ENCODE results near the gene CEMP1.
"Not testable (repeated sequence)": the region's sequence is repeated elsewhere in the genome, so short reads cannot be mapped to it uniquely, and the experiment has no call there.

Gene CEMP1

GRCh38 chr16:2537451-2538379 is 6.5 kb upstream of the CEMP1 start, which contains the start of gene PDPK1:
PDPK1 (plus strand) TSS chr16:2538021; CDS start chr16:2538113, 92 bp downstream.
- in situ Hi-C loops (cut with MboI; ENCODE audit: low sequenced_read_pairs): no loop called here

GRCh38 chr16:2535625-2536013 is 4.4 kb upstream of the CEMP1 start:
- in situ Hi-C loops (cut with MboI; ENCODE audit: low sequenced_read_pairs): no loop called here

DNA sequence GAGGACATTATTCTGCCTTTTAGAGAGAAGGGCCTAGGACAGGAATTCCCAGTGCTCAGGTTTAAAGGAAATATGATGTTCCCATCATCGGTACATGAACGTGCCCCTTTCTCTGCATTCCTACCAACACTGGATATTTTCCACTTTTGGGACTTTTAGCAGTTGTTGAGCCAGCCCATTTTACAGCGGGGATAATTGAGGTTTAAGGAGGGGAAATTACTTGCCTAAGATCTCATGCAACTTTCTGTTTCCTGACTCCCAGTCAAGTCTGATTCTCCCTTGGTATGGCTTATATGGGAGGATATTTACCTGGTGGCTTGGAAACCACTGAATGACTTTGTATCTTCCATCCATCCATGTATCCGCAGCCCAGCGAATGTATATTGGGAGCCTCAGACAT is 3.1 kb upstream of the CEMP1 start:
- in situ Hi-C loops (cut with MboI; ENCODE audit: low sequenced_read_pairs): not testable (repeated sequence)

DNA sequence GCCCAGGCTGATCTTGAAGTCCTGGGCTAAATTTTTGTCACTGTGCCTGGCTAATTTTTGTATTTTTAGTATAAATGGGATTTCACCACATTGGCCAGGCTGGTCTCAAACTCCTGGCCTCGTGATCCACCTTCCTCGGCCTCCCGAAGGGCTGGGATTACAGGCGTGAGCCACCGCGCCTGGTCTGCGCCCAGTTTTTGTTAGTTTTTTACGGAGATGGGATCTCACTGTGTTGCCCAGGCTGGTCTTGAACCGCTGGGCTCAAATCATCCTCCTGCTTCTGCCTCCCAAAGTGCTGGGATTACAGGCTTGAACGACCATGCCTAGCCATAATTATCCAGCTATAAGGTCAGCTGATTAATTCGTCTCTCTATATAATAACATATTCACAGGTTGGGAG is 2.7 kb upstream of the CEMP1 start:
- in situ Hi-C loops (cut with MboI; ENCODE audit: low sequenced_read_pairs): no loop called here

- in situ Hi-C loops (cut with MboI; ENCODE audit: low sequenced_read_pairs): not testable (repeated sequence)
These were observed 2.0 kb upstream of the CEMP1 start for GRCh38 chr16:2533142-2533755.

DNA sequence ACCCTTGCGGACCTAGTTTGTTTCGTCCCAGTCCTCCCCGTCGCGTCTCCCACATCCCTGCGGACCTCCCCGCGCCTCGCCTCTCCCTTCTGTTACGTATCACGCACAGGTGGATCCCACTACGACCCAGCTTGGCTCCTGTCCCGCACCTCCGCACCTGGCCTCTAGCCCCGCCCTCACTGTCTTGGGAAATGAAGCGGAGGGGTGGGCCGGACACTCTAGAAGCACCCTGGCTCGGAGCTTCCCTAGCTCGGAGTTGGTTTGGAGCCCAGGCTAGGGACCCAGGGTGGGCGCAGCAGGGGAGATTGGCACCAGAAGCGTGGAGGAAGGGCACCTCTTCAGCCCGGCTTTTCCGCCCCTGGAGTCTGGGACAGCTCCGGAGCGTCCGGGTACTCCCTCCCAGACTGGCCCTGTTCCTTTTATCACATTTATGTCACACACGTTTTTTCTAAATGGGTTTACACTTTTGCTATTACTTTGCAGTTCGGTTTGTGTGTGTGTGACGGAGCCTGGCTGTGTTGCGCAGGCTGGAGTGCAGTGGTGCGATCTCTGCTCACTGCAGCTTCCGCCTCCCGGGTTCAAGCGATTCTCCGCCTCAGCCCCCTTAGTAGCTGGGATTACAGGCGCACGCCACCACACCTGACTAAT is 1.4 kb upstream of the CEMP1 start:
- in situ Hi-C loops (cut with MboI; ENCODE audit: low sequenced_read_pairs): no loop called here

DNA sequence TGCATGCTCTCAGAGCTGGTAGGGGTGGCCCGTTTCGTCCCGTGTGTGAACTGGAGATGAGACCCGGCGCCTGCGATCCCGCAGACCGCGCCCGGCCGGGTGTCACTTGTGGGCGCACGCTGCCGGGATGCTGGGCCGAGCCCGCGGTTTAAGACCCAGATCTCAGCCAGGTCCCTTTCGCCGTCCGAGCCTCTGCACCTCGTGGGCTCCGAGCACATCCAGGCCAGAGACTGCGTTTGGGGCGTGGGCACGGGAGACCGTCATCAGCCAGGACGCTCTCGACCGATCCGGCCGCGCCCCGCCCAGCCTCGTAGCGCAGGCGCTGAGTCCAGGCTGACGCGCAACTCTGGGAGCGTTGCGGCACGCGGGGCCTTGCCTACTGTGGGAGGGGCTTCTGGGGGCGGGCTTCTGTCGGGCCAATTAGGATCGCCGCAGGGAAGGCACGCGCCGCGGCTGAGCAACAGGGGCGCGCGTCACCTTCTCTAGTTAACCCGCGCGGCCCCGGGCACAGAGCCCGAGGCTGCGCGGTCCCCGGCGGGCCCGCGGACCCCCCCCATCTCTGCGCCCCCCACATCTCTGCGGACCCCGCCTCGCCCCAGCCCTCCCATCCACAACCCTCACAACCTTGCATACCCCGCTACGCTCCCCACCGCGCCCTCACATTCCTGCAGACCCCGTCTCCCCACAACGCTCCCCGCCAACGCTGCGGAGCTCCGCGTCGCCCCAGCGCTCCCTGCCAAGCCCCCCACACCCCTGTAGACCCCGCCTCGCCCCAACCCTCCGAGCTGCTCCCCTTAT is 687 bp upstream of the CEMP1 start:
- in situ Hi-C loops (cut with MboI; ENCODE audit: low sequenced_read_pairs): no loop called here

- in situ Hi-C loops (cut with MboI; ENCODE audit: low sequenced_read_pairs): no loop called here
These were observed 434 bp downstream of the CEMP1 start for GRCh38 chr16:2530629-2531318.

- in situ Hi-C loops (cut with MboI; ENCODE audit: low sequenced_read_pairs): no loop called here
These were observed 1.1 kb downstream of the CEMP1 start for GRCh38 chr16:2529961-2530628.

GRCh38 chr16:2529061-2529931 is 1.9 kb downstream of the CEMP1 start:
- in situ Hi-C loops (cut with MboI; ENCODE audit: low sequenced_read_pairs): no loop called here

DNA sequence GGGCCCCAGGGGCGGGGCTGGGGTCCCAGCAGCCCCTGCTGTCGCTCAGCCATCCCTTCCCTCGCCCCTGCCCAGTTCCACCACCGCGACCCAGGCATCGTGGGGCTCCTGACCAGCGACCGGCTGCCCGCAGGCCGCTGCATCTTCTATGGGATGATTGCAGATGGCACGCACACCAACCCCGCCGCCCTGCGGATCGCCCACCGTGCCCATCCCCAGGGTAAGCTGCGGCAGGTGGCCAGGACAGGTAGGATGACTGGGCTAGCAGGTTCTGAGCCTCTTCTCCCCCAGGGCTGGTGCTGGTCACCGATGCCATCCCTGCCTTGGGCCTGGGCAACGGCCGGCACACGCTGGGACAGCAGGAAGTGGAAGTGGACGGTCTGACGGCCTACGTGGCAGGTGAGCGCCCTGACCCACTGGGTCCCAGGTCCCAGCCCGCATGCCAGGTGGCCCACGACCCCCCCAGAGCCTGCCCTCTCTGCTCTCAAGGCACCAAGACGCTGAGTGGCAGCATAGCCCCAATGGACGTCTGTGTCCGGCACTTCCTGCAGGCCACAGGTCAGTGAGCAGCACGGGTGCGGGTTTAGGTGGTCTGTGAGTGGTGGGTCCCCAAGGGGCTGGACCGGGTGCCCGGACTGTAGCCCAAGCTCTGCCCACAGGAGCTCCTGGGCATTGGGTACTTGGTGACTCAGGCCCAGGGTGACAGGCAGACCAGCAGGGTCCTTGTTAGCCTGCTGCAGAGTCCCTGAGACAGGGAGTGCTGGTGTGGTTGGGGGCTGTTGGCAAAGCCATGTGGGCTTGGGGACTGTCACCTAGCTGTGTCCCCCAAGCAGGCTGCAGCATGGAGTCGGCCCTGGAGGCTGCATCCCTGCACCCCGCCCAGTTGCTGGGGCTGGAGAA is 2.8 kb downstream of the CEMP1 start:
- in situ Hi-C loops (cut with MboI; ENCODE audit: low sequenced_read_pairs): no loop called here

GRCh38 chr16:2527784-2528100 is 3.5 kb downstream of the CEMP1 start:
- in situ Hi-C loops (cut with MboI; ENCODE audit: low sequenced_read_pairs): no loop called here

GRCh38 chr16:2527071-2527783 is 4.0 kb downstream of the CEMP1 start:
- in situ Hi-C loops (cut with MboI; ENCODE audit: low sequenced_read_pairs): no loop called here

- in situ Hi-C loops (cut with MboI; ENCODE audit: low sequenced_read_pairs): no loop called here
These were observed 5.1 kb downstream of the CEMP1 start for GRCh38 chr16:2526135-2526534.

DNA sequence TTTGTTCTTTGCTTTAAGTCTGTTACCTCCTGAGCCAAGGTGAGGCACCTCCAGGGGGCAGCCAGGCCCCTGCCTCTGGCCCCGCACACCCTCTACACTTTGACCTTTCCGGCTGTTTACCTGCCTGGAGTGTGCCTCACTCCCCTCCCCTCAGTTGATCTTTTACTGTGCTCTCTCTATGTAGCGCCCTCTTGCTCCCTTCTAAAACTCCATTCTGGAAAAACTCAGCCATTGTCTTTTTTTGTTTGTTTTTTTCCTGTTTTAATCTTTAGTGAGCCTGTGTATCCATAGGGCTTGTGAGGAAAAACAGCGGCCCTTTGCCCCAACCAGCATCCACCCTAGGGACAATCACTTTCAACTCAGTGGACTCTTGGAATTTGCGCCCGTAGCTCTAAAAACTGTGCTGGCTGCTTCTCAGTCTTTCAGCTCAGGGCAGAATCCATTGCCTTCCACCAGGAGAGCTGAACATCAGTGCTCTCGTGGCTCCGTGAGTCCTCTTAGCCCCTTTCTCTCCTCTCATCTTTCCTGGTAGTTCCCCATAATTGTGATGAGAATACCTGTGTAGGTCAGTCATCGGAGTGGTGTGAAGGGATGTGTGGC is 6.8 kb downstream of the CEMP1 start:
- in situ Hi-C loops (cut with MboI; ENCODE audit: low sequenced_read_pairs): no loop called here

DNA sequence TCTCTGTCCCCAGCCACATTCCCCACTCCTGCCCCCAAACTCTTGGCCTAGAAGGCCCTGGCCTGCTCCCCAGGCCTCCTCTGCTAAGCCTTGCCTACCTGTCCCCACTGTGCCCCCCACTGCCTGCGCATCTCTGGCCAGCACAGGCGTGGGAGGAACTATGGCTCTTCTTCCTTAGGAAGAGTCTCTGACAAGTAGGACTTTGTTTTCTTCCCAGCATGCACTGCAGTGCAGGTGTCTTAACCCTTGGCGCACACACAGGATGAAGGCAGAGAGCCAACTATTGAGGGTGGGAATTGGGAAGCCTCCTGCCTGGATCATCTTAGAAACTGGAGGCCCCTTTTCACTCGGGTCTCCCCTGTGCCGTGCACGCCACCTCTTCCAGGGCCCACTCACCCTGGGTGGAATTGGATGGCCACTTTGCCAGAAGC is 7.4 kb downstream of the CEMP1 start:
- in situ Hi-C loops (cut with MboI; ENCODE audit: low sequenced_read_pairs): no loop called here
